ENCODE results near the gene PCGF5.

GRCh38 chr10:91194497-91195179 lies 25.8 kb upstream of the PCGF5 start:
- no peak for TF ChIP-seq CTCF (conservative IDR thresholded peaks at IDR 0.05; ENCODE audit: low read length)
- no peak for TF ChIP-seq EZH2phosphoT487 (IDR thresholded peaks at IDR 0.05; ENCODE audit: borderline replicate concordance)
